ENCODE measurements around the gene PRPF40A. TPM values are rescaled to one million over a fixed set of nuclear protein-coding genes. Genes with fewer than 3 reads are reported as not detected.

PRPF40A gene
- total and polyA plus RNA-seq, 2 of the 8 experiments (the other 6 are each of a cell fraction or from before 2014, with no cell fraction given), result 85.5 to 176 TPM

GRCh38 chr2:152708742-152709141, 8.5 kb downstream of the PRPF40A start:
- H3K4me1 ChIP-seq (replicated peaks in 1 of 4; ENCODE audit: control insufficient read depth in 3 of 4, insufficient read depth in 4 of 4, low read length in 3 of 4), result no peaks in the 10 kb centered on the region
- H3K9me3 ChIP-seq (ENCODE audit: insufficient read depth in 2 of 2, low read depth in 1 of 2, low read length in 1 of 2), result no peaks in the 10 kb centered on the region
- H3K79me1 ChIP-seq (ENCODE audit: low read depth, low read length), result no peaks in the 10 kb centered on the region; the same call in 1 of the 2 replicates
- no peak overlapping the region for H2BK120ac ChIP-seq (replicated peaks; ENCODE audit: low read depth, low read length)
- FAIRE-seq (no peak), DNase-seq (ENCODE audit: low read depth in 1 of 2, low spot score in 2 of 2) (no peak)
- ChIA-PET CTCF (ENCODE audit: partially characterized antibody) (interaction anchor here (5.8 kb wide), 1 partner anchor 7 kb away, joined by 52 read pairs; the partner anchor contains the start of gene PRPF40A), POLR2A (ENCODE audit: partially characterized antibody) (interaction anchor here (1.3 to 8.0 kb wide), 3 partner anchors 9 to 17 kb away, joined by 3 to 68 read pairs (median 6); partner anchors contain the start of genes ARL6IP6 and PRPF40A)
- peaks cover 4 to 46% (median 18%) of the 10 kb centered on the region in 4 experiments; a peak in 7 of 8 replicates for H3K36me3 ChIP-seq (ENCODE audit: control insufficient read depth in 2 of 4, insufficient read depth in 4 of 4, low read length in 3 of 4)
- H4K8ac ChIP-seq (ENCODE audit: extremely low read depth, insufficient read depth, low read length), result no peak overlapping the region
- H3K23me2 ChIP-seq (ENCODE audit: low read depth, low read length), result no peaks in the 10 kb centered on the region
- H3K23ac ChIP-seq (ENCODE audit: insufficient read length), result no peak overlapping the region
- peaks cover 22 to 28% of the 10 kb centered on the region in 2 experiments for H4K20me1 ChIP-seq (replicated peaks in 1 of 2; ENCODE audit: control insufficient read depth in 1 of 2, insufficient read depth in 2 of 2, low read length in 2 of 2)
- H4K5ac ChIP-seq (ENCODE audit: insufficient read length, low read depth, low read length), result no peak overlapping the region
- H3K4me3 ChIP-seq (ENCODE audit: extremely low read depth in 1 of 4, insufficient read depth in 2 of 4, low read depth in 3 of 4, low read length in 4 of 4), result no peak overlapping the region
- no peak overlapping the region for H3K4me2 ChIP-seq (ENCODE audit: insufficient read depth in 1 of 2, low read depth in 2 of 2, low read length in 2 of 2)
- H3K79me2 ChIP-seq (ENCODE audit: control insufficient read depth in 1 of 2, insufficient read depth in 2 of 2, low read length in 2 of 2), result peaks cover 28 to 100% of the 10 kb centered on the region in 2 experiments
- no peak overlapping the region for H4K91ac ChIP-seq (replicated peaks; ENCODE audit: insufficient read length, low read length)
- H3K27ac ChIP-seq (ENCODE audit: low read depth, low read length), result no peak overlapping the region
- no peak overlapping the region for H2AFZ ChIP-seq (ENCODE audit: low read length)
- no peak overlapping the region for H2BK20ac ChIP-seq (ENCODE audit: low read length)
- no peak overlapping the region for H3K4ac ChIP-seq (replicated peaks; ENCODE audit: insufficient read length, low read depth, low read length)
- H2BK15ac ChIP-seq (ENCODE audit: low read length), result no peak overlapping the region
- H2BK12ac ChIP-seq (ENCODE audit: low read depth, low read length), result no peak overlapping the region
- no peak overlapping the region for H2AK5ac ChIP-seq (ENCODE audit: low read depth, low read length)
- no peaks in the 10 kb centered on the region for H3K27me3 ChIP-seq (replicated peaks in 1 of 4; ENCODE audit: control insufficient read depth in 3 of 4, extremely low read depth in 1 of 4, insufficient read depth in 3 of 4, low read length in 3 of 4)
- no peak overlapping the region for H3K56ac ChIP-seq (replicated peaks; ENCODE audit: insufficient read length, low read depth, low read length)
- H2BK5ac ChIP-seq (ENCODE audit: low read depth, low read length), result no peak overlapping the region
- 96% methylated on average over 2 of the region's 2 CpGs; no CpG with 5 or more reads in 1 of the 2 experiments for WGBS, 2 experiments (ENCODE audit: extremely low coverage in 1 of 2, insufficient coverage in 1 of 2, insufficient read length in 1 of 2, insufficient replicate concordance in 2 of 2, low coverage in 1 of 2, low lambda C conversion rate in 2 of 2, missing lambda C conversion rate in 1 of 2)
- no peak overlapping the region for H3K18ac ChIP-seq (ENCODE audit: extremely low read depth, low read length)
- H3K9ac ChIP-seq (replicated peaks in 1 of 4; ENCODE audit: extremely low read depth in 1 of 4, low read depth in 3 of 4, low read length in 3 of 4), result no peak overlapping the region
- no peak overlapping the region for H3K14ac ChIP-seq (ENCODE audit: insufficient read length)
- no peak for TF ChIP-seq PHF8 (conservative IDR thresholded peaks at IDR 0.05; ENCODE audit: low read depth, low read length)
- TF ChIP-seq NANOG (IDR thresholded peaks at IDR 0.05; ENCODE audit: insufficient read depth, low read depth, low read length, poor library complexity, severe bottlenecking), result no peak
- no peak for TF ChIP-seq TBP (IDR thresholded peaks at IDR 0.05; ENCODE audit: low read depth, low read length)
- TF ChIP-seq ATF3 (IDR thresholded peaks at IDR 0.05; ENCODE audit: insufficient read depth, low read depth, low read length), result no peak

Measured in H1 (cell line).